Ammon's horn (tissue), 1 donor: ENCODE results near the gene FBL.

Experiments used
- DNase-seq: peaks from one replicate; pipeline ENCODE4 v3.0.0-alpha.2; 2016; ENCODE audit warnings: low spot score

FBL gene

GRCh38 chr19:39788244-39788643 lies 57.9 kb downstream of the FBL start:
- DNase-seq = no peak
